Ishikawa (cell line): ENCODE data around the gene ERC1.

Experiments used
- EGR1 ChIP-seq: IDR thresholded peaks from 2 replicates; pipeline ENCODE4 v1.6.1; 2012
- EP300 ChIP-seq: IDR thresholded peaks from 2 replicates; pipeline ENCODE4 v1.6.1; 2012; ENCODE audit warnings: borderline replicate concordance
- MAX ChIP-seq: IDR thresholded peaks from 2 replicates; pipeline ENCODE4 v1.6.1; 2012
- RAD21 ChIP-seq: IDR thresholded peaks from 2 replicates; pipeline ENCODE4 v1.6.1; 2012; ENCODE audit warnings: low read depth
- TCF12 ChIP-seq: IDR thresholded peaks from 2 replicates; pipeline ENCODE4 v1.6.1; 2012; ENCODE audit warnings: low read depth

GRCh38 chr12:1131811-1132224 lies 140.8 kb downstream of the ERC1 start:
- TF ChIP-seq EP300: no peak
- no peak for TF ChIP-seq EGR1
- no peak for TF ChIP-seq RAD21
- no peak for TF ChIP-seq MAX
- no peak for TF ChIP-seq TCF12
